ENCODE measurements around the gene PLA2G15. TPM values are rescaled to one million over a fixed set of nuclear protein-coding genes. Genes with fewer than 3 reads are reported as not detected.

The PLA2G15 gene
- total and polyA plus RNA-seq, 2 of the 13 experiments (the other 11 are each of a cell fraction or from before 2014, with no cell fraction given): 14.4 to 23.7 TPM

DNA sequence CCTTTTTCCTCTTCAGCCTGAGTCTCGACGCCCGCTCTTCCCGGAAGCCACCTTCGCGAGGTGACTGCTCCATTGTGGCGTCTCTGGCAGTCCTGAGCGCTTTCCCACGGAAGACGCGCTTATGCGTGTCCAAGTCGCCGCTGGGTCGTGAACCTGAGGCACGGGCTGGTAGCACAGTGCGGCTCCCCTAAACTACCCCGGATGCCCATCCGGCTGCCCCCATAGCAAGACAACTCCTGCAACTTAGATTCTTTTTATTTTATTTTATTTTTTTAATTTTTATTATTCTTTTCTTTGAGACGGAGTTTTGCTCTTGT, 7.2 kb upstream of the PLA2G15 start (continued):
- TF ChIP-seq ZNF263 (CRISPR knock-in tag; IDR thresholded peaks at IDR 0.05) (no peak; the same call in 1 of the 2 replicates), ZNF776 (CRISPR knock-in tag; IDR thresholded peaks at IDR 0.05) (no peak), XBP1 (CRISPR knock-in tag; IDR thresholded peaks at IDR 0.05) (no peak), SUZ12 (IDR thresholded peaks at IDR 0.05; ENCODE audit: low read depth, low read length) (no peak), POLR2AphosphoS2 (IDR thresholded peaks at IDR 0.05; ENCODE audit: low read depth, low read length) (no peak), SRSF1 (optimal IDR thresholded peaks at IDR 0.05; ENCODE audit: low read depth, low read length) (peak; percentile 74), SMYD3 (CRISPR knock-in tag; IDR thresholded peaks at IDR 0.05) (no peak), ZFP36L1 (CRISPR knock-in tag; IDR thresholded peaks at IDR 0.05) (no peak), WIZ (CRISPR knock-in tag; IDR thresholded peaks at IDR 0.05) (0 out of 2 replicates have a peak, but pooled peaks have one; percentile 11), CC2D1A (CRISPR knock-in tag; IDR thresholded peaks at IDR 0.05) (no peak), ZNF562 (CRISPR knock-in tag; IDR thresholded peaks at IDR 0.05; ENCODE audit: borderline replicate concordance) (no peak)
- TF ChIP-seq, protein P1, sequence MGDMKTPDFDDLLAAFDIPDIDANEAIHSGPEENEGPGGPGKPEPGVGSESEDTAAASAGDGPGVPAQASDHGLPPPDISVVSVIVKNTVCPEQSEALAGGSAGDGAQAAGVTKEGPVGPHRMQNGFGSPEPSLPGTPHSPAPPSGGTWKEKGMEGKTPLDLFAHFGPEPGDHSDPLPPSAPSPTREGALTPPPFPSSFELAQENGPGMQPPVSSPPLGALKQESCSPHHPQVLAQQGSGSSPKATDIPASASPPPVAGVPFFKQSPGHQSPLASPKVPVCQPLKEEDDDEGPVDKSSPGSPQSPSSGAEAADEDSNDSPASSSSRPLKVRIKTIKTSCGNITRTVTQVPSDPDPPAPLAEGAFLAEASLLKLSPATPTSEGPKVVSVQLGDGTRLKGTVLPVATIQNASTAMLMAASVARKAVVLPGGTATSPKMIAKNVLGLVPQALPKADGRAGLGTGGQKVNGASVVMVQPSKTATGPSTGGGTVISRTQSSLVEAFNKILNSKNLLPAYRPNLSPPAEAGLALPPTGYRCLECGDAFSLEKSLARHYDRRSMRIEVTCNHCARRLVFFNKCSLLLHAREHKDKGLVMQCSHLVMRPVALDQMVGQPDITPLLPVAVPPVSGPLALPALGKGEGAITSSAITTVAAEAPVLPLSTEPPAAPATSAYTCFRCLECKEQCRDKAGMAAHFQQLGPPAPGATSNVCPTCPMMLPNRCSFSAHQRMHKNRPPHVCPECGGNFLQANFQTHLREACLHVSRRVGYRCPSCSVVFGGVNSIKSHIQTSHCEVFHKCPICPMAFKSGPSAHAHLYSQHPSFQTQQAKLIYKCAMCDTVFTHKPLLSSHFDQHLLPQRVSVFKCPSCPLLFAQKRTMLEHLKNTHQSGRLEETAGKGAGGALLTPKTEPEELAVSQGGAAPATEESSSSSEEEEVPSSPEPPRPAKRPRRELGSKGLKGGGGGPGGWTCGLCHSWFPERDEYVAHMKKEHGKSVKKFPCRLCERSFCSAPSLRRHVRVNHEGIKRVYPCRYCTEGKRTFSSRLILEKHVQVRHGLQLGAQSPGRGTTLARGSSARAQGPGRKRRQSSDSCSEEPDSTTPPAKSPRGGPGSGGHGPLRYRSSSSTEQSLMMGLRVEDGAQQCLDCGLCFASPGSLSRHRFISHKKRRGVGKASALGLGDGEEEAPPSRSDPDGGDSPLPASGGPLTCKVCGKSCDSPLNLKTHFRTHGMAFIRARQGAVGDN (CRISPR knock-in tag; IDR thresholded peaks at IDR 0.05): no peak
- TF ChIP-seq, protein P2, sequence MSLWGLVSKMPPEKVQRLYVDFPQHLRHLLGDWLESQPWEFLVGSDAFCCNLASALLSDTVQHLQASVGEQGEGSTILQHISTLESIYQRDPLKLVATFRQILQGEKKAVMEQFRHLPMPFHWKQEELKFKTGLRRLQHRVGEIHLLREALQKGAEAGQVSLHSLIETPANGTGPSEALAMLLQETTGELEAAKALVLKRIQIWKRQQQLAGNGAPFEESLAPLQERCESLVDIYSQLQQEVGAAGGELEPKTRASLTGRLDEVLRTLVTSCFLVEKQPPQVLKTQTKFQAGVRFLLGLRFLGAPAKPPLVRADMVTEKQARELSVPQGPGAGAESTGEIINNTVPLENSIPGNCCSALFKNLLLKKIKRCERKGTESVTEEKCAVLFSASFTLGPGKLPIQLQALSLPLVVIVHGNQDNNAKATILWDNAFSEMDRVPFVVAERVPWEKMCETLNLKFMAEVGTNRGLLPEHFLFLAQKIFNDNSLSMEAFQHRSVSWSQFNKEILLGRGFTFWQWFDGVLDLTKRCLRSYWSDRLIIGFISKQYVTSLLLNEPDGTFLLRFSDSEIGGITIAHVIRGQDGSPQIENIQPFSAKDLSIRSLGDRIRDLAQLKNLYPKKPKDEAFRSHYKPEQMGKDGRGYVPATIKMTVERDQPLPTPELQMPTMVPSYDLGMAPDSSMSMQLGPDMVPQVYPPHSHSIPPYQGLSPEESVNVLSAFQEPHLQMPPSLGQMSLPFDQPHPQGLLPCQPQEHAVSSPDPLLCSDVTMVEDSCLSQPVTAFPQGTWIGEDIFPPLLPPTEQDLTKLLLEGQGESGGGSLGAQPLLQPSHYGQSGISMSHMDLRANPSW (CRISPR knock-in tag; IDR thresholded peaks at IDR 0.05; ENCODE audit: borderline replicate concordance): no peak
- TF ChIP-seq, protein P3, sequence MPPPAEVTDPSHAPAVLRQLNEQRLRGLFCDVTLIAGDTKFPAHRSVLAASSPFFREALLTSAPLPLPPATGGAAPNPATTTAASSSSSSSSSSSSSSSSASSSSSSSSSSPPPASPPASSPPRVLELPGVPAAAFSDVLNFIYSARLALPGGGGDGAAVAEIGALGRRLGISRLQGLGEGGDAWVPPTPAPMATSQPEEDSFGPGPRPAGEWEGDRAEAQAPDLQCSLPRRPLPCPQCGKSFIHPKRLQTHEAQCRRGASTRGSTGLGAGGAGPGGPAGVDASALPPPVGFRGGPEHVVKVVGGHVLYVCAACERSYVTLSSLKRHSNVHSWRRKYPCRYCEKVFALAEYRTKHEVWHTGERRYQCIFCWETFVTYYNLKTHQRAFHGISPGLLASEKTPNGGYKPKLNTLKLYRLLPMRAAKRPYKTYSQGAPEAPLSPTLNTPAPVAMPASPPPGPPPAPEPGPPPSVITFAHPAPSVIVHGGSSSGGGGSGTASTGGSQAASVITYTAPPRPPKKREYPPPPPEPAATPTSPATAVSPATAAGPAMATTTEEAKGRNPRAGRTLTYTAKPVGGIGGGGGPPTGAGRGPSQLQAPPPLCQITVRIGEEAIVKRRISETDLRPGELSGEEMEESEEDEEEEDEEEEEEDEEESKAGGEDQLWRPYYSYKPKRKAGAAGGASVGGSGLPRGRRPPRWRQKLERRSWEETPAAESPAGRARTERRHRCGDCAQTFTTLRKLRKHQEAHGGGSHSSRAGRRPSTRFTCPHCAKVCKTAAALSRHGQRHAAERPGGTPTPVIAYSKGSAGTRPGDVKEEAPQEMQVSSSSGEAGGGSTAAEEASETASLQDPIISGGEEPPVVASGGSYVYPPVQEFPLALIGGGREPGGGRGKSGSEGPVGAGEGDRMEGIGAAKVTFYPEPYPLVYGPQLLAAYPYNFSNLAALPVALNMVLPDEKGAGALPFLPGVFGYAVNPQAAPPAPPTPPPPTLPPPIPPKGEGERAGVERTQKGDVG (CRISPR knock-in tag; IDR thresholded peaks at IDR 0.05; ENCODE audit: borderline replicate concordance): 0 out of 2 replicates have a peak, but pooled peaks have one; percentile 61
- TF ChIP-seq, protein P4, sequence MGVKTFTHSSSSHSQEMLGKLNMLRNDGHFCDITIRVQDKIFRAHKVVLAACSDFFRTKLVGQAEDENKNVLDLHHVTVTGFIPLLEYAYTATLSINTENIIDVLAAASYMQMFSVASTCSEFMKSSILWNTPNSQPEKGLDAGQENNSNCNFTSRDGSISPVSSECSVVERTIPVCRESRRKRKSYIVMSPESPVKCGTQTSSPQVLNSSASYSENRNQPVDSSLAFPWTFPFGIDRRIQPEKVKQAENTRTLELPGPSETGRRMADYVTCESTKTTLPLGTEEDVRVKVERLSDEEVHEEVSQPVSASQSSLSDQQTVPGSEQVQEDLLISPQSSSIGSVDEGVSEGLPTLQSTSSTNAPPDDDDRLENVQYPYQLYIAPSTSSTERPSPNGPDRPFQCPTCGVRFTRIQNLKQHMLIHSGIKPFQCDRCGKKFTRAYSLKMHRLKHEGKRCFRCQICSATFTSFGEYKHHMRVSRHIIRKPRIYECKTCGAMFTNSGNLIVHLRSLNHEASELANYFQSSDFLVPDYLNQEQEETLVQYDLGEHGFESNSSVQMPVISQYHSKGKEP (CRISPR knock-in tag; IDR thresholded peaks at IDR 0.05): no peak
- TF ChIP-seq, protein P5, sequence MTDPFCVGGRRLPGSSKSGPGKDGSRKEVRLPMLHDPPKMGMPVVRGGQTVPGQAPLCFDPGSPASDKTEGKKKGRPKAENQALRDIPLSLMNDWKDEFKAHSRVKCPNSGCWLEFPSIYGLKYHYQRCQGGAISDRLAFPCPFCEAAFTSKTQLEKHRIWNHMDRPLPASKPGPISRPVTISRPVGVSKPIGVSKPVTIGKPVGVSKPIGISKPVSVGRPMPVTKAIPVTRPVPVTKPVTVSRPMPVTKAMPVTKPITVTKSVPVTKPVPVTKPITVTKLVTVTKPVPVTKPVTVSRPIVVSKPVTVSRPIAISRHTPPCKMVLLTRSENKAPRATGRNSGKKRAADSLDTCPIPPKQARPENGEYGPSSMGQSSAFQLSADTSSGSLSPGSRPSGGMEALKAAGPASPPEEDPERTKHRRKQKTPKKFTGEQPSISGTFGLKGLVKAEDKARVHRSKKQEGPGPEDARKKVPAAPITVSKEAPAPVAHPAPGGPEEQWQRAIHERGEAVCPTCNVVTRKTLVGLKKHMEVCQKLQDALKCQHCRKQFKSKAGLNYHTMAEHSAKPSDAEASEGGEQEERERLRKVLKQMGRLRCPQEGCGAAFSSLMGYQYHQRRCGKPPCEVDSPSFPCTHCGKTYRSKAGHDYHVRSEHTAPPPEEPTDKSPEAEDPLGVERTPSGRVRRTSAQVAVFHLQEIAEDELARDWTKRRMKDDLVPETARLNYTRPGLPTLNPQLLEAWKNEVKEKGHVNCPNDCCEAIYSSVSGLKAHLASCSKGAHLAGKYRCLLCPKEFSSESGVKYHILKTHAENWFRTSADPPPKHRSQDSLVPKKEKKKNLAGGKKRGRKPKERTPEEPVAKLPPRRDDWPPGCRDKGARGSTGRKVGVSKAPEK (CRISPR knock-in tag; IDR thresholded peaks at IDR 0.05; ENCODE audit: borderline replicate concordance): no peak

Data from HepG2 (cell line).